ENCODE results near the gene ASIC4.

The ASIC4 gene

GRCh38 chr2:219488844-219489194, 25.5 kb upstream of the ASIC4 start:
- no peak for TF ChIP-seq CTCF (IDR thresholded peaks at IDR 0.05; ENCODE audit: borderline replicate concordance, insufficient read depth, low read depth, low read length)
- no peak overlapping the region for H3K4me3 ChIP-seq (ENCODE audit: low read depth, low read length)

GRCh38 chr2:219489315-219489714, 25.0 kb upstream of the ASIC4 start:
- TF ChIP-seq CTCF (IDR thresholded peaks at IDR 0.05; ENCODE audit: borderline replicate concordance, insufficient read depth, low read depth, low read length), result no peak
- no peak overlapping the region for H3K4me3 ChIP-seq (ENCODE audit: low read depth, low read length)

GRCh38 chr2:219490186-219490585, 24.1 kb upstream of the ASIC4 start:
- H3K4me3 ChIP-seq (ENCODE audit: low read depth, low read length), result no peak overlapping the region
- TF ChIP-seq CTCF (IDR thresholded peaks at IDR 0.05; ENCODE audit: borderline replicate concordance, insufficient read depth, low read depth, low read length), result no peak

- no peak for TF ChIP-seq CTCF (IDR thresholded peaks at IDR 0.05; ENCODE audit: borderline replicate concordance, insufficient read depth, low read depth, low read length)
- no peak overlapping the region for H3K4me3 ChIP-seq (ENCODE audit: low read depth, low read length)
Measured at GRCh38 chr2:219490600-219491130, 23.6 kb upstream of the ASIC4 start.

GRCh38 chr2:219491278-219491963, 22.9 kb upstream of the ASIC4 start:
- no peak overlapping the region for H3K4me3 ChIP-seq (ENCODE audit: low read depth, low read length)
- no peak for TF ChIP-seq CTCF (IDR thresholded peaks at IDR 0.05; ENCODE audit: borderline replicate concordance, insufficient read depth, low read depth, low read length)

GRCh38 chr2:219492575-219492974, 21.7 kb upstream of the ASIC4 start:
- TF ChIP-seq CTCF (IDR thresholded peaks at IDR 0.05; ENCODE audit: borderline replicate concordance, insufficient read depth, low read depth, low read length), result no peak
- H3K4me3 ChIP-seq (ENCODE audit: low read depth, low read length), result no peak overlapping the region

GRCh38 chr2:219493086-219493485, 21.2 kb upstream of the ASIC4 start:
- no peak overlapping the region for H3K4me3 ChIP-seq (ENCODE audit: low read depth, low read length)
- TF ChIP-seq CTCF (IDR thresholded peaks at IDR 0.05; ENCODE audit: borderline replicate concordance, insufficient read depth, low read depth, low read length), result no peak

All from GM12875 (cell line).